ENCODE data around the gene UGT2A2.

DNA sequence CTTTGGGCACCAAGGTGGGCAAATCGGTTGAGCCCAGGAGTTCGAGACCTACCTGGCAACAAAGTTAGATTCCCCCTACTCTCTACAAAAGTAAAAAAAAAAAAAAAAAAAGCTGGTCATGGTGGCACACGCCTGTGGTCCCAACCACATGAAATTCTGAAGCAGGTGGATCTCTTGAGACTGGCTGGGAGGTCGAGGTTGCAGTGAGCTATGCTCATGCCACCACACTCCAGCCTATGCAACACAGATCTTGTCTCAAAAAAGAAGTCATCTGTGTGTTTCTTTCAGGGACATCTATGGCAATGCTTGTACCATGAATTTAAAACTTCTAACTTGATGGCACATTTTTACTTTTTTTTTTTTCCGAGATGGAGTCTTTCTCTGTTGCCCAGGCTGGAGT, 55.3 kb downstream of the UGT2A2 start:
- TF ChIP-seq, protein P1, sequence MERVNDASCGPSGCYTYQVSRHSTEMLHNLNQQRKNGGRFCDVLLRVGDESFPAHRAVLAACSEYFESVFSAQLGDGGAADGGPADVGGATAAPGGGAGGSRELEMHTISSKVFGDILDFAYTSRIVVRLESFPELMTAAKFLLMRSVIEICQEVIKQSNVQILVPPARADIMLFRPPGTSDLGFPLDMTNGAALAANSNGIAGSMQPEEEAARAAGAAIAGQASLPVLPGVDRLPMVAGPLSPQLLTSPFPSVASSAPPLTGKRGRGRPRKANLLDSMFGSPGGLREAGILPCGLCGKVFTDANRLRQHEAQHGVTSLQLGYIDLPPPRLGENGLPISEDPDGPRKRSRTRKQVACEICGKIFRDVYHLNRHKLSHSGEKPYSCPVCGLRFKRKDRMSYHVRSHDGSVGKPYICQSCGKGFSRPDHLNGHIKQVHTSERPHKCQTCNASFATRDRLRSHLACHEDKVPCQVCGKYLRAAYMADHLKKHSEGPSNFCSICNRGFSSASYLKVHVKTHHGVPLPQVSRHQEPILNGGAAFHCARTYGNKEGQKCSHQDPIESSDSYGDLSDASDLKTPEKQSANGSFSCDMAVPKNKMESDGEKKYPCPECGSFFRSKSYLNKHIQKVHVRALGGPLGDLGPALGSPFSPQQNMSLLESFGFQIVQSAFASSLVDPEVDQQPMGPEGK (CRISPR knock-in tag; IDR thresholded peaks at IDR 0.05; ENCODE audit: borderline replicate concordance), result no peak
- TF ChIP-seq ZC3H10 (CRISPR knock-in tag; IDR thresholded peaks at IDR 0.05), result no peak
- no peak for TF ChIP-seq ZFP30 (CRISPR knock-in tag; IDR thresholded peaks at IDR 0.05)
- TF ChIP-seq TCF4 (CRISPR knock-in tag; IDR thresholded peaks at IDR 0.05; ENCODE audit: borderline replicate concordance), result no peak
- TF ChIP-seq, protein P2, sequence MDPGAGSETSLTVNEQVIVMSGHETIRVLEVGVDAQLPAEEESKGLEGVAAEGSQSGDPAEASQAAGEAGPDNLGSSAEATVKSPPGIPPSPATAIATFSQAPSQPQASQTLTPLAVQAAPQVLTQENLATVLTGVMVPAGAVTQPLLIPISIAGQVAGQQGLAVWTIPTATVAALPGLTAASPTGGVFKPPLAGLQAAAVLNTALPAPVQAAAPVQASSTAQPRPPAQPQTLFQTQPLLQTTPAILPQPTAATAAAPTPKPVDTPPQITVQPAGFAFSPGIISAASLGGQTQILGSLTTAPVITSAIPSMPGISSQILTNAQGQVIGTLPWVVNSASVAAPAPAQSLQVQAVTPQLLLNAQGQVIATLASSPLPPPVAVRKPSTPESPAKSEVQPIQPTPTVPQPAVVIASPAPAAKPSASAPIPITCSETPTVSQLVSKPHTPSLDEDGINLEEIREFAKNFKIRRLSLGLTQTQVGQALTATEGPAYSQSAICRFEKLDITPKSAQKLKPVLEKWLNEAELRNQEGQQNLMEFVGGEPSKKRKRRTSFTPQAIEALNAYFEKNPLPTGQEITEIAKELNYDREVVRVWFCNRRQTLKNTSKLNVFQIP (CRISPR knock-in tag; IDR thresholded peaks at IDR 0.05; ENCODE audit: borderline replicate concordance, low read depth), result no peak
- no peak for TF ChIP-seq ESRRG (CRISPR knock-in tag; IDR thresholded peaks at IDR 0.05)
- no peak for TF ChIP-seq ZNF8 (CRISPR knock-in tag; IDR thresholded peaks at IDR 0.05)
- TF ChIP-seq, protein P3, sequence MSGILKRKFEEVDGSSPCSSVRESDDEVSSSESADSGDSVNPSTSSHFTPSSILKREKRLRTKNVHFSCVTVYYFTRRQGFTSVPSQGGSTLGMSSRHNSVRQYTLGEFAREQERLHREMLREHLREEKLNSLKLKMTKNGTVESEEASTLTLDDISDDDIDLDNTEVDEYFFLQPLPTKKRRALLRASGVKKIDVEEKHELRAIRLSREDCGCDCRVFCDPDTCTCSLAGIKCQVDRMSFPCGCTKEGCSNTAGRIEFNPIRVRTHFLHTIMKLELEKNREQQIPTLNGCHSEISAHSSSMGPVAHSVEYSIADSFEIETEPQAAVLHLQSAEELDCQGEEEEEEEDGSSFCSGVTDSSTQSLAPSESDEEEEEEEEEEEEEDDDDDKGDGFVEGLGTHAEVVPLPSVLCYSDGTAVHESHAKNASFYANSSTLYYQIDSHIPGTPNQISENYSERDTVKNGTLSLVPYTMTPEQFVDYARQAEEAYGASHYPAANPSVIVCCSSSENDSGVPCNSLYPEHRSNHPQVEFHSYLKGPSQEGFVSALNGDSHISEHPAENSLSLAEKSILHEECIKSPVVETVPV (CRISPR knock-in tag; IDR thresholded peaks at IDR 0.05), result no peak

Measured in SK-N-SH treated with all-trans-retinoic acid at 6 μM for 48 hours (cell line).